Measurements from ENCODE around the gene RBM19.

RBM19 gene

GRCh38 chr12:113934946-113935345 lies 31.2 kb downstream of the RBM19 start:
- DNase-seq = no peak
- in situ Hi-C loops (cut with MboI; ENCODE audit: low pct_unique_long_range_greater_than_20kb, low sequenced_read_pairs) = no loop called here

GRCh38 chr12:113934060-113934814 lies 31.9 kb downstream of the RBM19 start:
- in situ Hi-C loops (cut with MboI; ENCODE audit: low pct_unique_long_range_greater_than_20kb, low sequenced_read_pairs) = no loop called here
- DNase-seq = no peak

GRCh38 chr12:113933201-113933786 lies 32.8 kb downstream of the RBM19 start:
- DNase-seq = no peak
- in situ Hi-C loops (cut with MboI; ENCODE audit: low pct_unique_long_range_greater_than_20kb, low sequenced_read_pairs) = no loop called here

GRCh38 chr12:113932381-113933196 lies 33.5 kb downstream of the RBM19 start:
- peak; percentile 20 for DNase-seq
- in situ Hi-C loops (cut with MboI; ENCODE audit: low pct_unique_long_range_greater_than_20kb, low sequenced_read_pairs) = no loop called here

GRCh38 chr12:113931517-113931916 lies 34.6 kb downstream of the RBM19 start:
- in situ Hi-C loops (cut with MboI; ENCODE audit: low pct_unique_long_range_greater_than_20kb, low sequenced_read_pairs) = no loop called here
- DNase-seq = no peak

- no peak for DNase-seq
- in situ Hi-C loops (cut with MboI; ENCODE audit: low pct_unique_long_range_greater_than_20kb, low sequenced_read_pairs) = no loop called here
Observed at GRCh38 chr12:113930249-113930648, 35.9 kb downstream of the RBM19 start.

GRCh38 chr12:113929312-113929989 lies 36.7 kb downstream of the RBM19 start:
- in situ Hi-C loops (cut with MboI; ENCODE audit: low pct_unique_long_range_greater_than_20kb, low sequenced_read_pairs) = no loop called here
- DNase-seq = no peak

- DNase-seq = no peak
- in situ Hi-C loops (cut with MboI; ENCODE audit: low pct_unique_long_range_greater_than_20kb, low sequenced_read_pairs) = no loop called here
Observed at GRCh38 chr12:113926788-113927187, 39.3 kb downstream of the RBM19 start.

GRCh38 chr12:113924341-113924740 lies 41.8 kb downstream of the RBM19 start:
- no peak for DNase-seq
- in situ Hi-C loops (cut with MboI; ENCODE audit: low pct_unique_long_range_greater_than_20kb, low sequenced_read_pairs) = loop anchor here (25.0 kb wide), 1 partner anchor 462 kb away; the partner anchor contains the start of gene LHX5

- DNase-seq = no peak
- in situ Hi-C loops (cut with MboI; ENCODE audit: low pct_unique_long_range_greater_than_20kb, low sequenced_read_pairs) = loop anchor here (25.0 kb wide), 1 partner anchor 461 kb away; the partner anchor contains the start of gene LHX5
Observed at GRCh38 chr12:113923251-113923650, 42.9 kb downstream of the RBM19 start.

- in situ Hi-C loops (cut with MboI; ENCODE audit: low pct_unique_long_range_greater_than_20kb, low sequenced_read_pairs) = loop anchor here (25.0 kb wide), 1 partner anchor 459 kb away; the partner anchor contains the start of gene LHX5
- DNase-seq = no peak
Observed at GRCh38 chr12:113921430-113921829, 44.7 kb downstream of the RBM19 start.

GRCh38 chr12:113919791-113920190 lies 46.3 kb downstream of the RBM19 start:
- in situ Hi-C loops (cut with MboI; ENCODE audit: low pct_unique_long_range_greater_than_20kb, low sequenced_read_pairs) = loop anchor here (25.0 kb wide), 1 partner anchor 457 kb away; the partner anchor contains the start of gene LHX5
- no peak for DNase-seq

GRCh38 chr12:113918306-113918705 lies 47.8 kb downstream of the RBM19 start:
- in situ Hi-C loops (cut with MboI; ENCODE audit: low pct_unique_long_range_greater_than_20kb, low sequenced_read_pairs) = loop anchor here (25.0 kb wide), 1 partner anchor 456 kb away; the partner anchor contains the start of gene LHX5

GRCh38 chr12:113917393-113917792 lies 48.7 kb downstream of the RBM19 start:
- in situ Hi-C loops (cut with MboI; ENCODE audit: low pct_unique_long_range_greater_than_20kb, low sequenced_read_pairs) = loop anchor here (25.0 kb wide), 1 partner anchor 455 kb away; the partner anchor contains the start of gene LHX5
- DNase-seq = no peak

More at GRCh38 chr12:113918306-113918705, 47.8 kb downstream of the RBM19 start:
- no peak for DNase-seq

- DNase-seq = no peak
- in situ Hi-C loops (cut with MboI; ENCODE audit: low pct_unique_long_range_greater_than_20kb, low sequenced_read_pairs) = loop anchor here (25.0 kb wide), 1 partner anchor 453 kb away; the partner anchor contains the start of gene LHX5
Observed at GRCh38 chr12:113914806-113915205, 51.3 kb downstream of the RBM19 start.

- DNase-seq = no peak
- in situ Hi-C loops (cut with MboI; ENCODE audit: low pct_unique_long_range_greater_than_20kb, low sequenced_read_pairs) = loop anchor here (25.0 kb wide), 1 partner anchor 452 kb away; the partner anchor contains the start of gene LHX5
Observed at GRCh38 chr12:113914176-113914575, 51.9 kb downstream of the RBM19 start.

GRCh38 chr12:113912760-113913329 lies 53.3 kb downstream of the RBM19 start:
- in situ Hi-C loops (cut with MboI; ENCODE audit: low pct_unique_long_range_greater_than_20kb, low sequenced_read_pairs) = loop anchor here (25.0 kb wide), 1 partner anchor 451 kb away; the partner anchor contains the start of gene LHX5

More at GRCh38 chr12:113912760-113913329, 53.3 kb downstream of the RBM19 start:
- peak; percentile 73 for DNase-seq

Measured in KBM-7 (cell line).